Activated CD4-positive, CD25-positive, alpha-beta regulatory T cell treated with anti-CD3 and anti-CD28 coated beads, Interleukin-2, amount 50 U/mL, for 16 hours (primary cell): Measurements from ENCODE around the gene ACP4.

ENCODE experiments used
- DNase-seq: peaks from one replicate; pipeline ENCODE4 v3.0.0-alpha.2; 2020; ENCODE audit warnings: low read depth, low spot score

The ACP4 gene

GRCh38 chr19:50822661-50823208, 32.5 kb downstream of the ACP4 start:
- DNase-seq: no peak

DNA sequence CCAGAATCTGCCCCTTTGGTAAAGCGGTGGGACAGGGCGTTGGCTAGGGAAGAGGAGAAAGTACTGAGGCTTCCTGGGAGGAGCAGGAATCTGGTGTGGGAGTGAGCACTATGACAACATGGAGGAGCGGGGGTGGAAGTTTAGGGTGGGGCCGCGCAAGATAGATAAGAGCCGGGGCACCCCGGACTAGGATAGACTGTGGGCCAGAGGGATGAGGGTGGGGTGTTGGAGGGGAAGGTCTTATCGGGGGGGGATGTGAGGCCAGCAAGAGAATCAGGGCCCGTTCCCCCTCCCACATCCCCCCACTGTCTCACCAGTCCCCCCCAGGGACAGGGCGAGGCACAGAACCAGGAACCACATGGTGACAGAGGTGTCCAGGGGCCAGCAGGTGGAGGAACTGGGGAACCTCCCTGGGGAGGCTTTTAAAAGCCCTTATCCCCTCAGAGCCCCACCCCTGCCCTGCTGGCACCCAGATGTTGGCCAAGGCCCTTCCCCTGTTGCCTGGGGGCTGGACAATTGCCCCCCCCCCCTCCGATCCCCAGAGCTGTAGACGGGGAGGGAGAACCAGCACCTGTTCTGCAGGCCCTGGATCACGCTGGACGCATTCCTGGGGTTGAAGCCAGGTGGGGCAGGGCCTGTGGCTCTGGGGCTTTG, 33.3 kb downstream of the ACP4 start, which contains the start of gene KLK1:
Gene KLK1, minus strand, starts transcription at position 399 of the 654 bp plus-strand sequence. Its CDS starts 39 bp downstream, at position 360.
- DNase-seq: no peak

DNA sequence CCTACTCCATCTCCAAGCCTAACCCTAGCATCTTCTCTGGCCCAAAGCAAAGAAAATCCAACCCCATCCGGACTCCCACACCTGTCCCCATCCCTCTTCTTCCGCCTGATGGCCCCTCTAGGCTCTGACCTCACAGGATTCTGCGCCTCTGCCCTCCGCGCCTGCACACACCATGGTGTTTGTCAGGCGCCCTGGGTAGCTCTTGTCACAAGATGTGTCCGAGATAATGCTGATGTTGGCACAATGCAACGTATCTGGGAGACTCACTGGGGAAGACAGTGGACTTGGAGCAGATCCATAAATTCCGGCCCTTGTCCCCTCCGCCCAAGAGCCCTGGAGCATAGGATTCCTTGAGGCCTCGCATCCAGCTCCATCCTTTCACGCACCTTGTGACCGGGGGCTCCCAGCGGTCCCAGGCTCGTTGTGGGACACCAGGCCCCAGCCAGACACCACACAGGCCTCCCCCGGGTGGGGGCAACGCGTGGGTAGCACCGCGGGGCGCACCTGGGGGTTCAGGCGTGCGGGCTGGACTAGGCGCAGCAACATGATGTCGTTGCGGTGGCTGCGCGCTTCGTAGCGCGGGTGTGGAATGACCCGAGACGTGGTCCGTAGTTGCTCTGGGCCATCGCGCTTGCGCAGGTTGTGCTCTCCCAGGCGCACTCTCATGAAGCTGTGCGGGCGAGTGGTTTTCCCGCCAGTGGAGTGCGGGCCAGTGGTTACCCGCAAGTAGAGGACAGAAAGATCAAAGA, 36.5 kb downstream of the ACP4 start:
- DNase-seq: no peak

DNA sequence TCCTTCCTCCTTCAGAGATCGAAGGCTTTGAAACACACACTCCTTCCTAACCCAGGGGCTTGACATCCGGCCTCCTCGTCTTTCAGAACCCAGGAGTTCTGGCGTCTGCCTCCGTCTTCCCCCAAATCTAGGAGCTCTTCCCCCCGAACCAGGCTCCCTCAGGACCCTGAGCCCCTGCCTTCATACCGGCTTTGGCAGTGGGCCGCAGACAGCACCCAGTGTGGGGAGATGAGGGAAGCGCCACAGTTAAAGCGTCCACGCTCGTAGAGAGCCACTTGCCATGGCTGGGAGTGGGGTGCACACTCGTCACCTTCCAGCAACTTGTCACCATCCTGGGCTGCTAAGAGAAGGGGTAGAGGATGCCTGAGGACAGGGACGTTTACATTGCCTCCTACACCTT, 37.3 kb downstream of the ACP4 start:
- no peak for DNase-seq

GRCh38 chr19:50829801-50830200, 39.6 kb downstream of the ACP4 start:
- no peak for DNase-seq

DNA sequence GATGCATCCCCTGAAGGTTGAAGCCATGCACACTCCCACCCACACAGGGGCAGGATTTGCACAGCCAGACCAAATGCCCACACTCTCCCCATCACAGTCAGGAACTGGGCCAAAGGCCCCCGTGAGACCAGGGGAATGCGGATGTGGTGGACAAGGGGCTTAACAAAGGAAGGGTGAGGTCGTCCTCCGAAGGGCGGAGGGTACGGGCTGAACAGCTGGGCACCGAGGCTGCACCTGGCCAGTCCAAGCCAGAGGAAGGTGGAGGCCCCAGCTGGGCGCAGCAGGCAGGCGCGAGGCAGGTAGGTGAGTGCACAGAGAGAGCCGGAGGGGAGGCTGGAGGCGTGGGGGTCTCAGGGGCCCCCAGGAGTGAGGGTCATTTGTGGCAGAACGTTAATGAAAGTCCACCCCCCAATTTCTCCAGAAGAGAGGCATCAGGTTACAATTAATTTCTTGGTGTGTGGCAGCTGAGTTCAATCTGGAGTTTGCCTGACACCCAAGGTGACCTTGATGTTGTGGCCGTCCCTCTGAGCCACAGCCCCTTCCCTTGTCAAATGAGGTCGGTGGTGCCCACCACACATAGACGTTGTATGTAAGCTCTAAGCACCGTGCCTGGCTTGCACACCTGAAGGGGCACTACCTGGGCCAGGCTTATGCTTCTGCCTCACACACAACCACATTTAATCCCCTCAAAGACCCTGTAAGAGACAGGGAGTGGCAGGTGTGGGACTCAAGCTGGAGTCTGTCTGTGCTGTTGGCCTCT, 40.2 kb downstream of the ACP4 start:
- no peak for DNase-seq

- no peak for DNase-seq
These were observed 40.8 kb downstream of the ACP4 start for GRCh38 chr19:50831026-50831396.

- DNase-seq: no peak
These were observed 42.5 kb downstream of the ACP4 start for GRCh38 chr19:50832666-50833065.

- no peak for DNase-seq
These were observed 43.0 kb downstream of the ACP4 start, which contains the start of gene KLK15 for GRCh38 chr19:50833117-50833801. TSS of gene KLK15 (minus strand) at chr19:50833574. CDS start at chr19:50831492, 2,082 bp downstream.

GRCh38 chr19:50833802-50834167, 43.6 kb downstream of the ACP4 start:
- no peak for DNase-seq

- DNase-seq: no peak
These were observed 45.0 kb downstream of the ACP4 start for GRCh38 chr19:50835103-50835784.

DNA sequence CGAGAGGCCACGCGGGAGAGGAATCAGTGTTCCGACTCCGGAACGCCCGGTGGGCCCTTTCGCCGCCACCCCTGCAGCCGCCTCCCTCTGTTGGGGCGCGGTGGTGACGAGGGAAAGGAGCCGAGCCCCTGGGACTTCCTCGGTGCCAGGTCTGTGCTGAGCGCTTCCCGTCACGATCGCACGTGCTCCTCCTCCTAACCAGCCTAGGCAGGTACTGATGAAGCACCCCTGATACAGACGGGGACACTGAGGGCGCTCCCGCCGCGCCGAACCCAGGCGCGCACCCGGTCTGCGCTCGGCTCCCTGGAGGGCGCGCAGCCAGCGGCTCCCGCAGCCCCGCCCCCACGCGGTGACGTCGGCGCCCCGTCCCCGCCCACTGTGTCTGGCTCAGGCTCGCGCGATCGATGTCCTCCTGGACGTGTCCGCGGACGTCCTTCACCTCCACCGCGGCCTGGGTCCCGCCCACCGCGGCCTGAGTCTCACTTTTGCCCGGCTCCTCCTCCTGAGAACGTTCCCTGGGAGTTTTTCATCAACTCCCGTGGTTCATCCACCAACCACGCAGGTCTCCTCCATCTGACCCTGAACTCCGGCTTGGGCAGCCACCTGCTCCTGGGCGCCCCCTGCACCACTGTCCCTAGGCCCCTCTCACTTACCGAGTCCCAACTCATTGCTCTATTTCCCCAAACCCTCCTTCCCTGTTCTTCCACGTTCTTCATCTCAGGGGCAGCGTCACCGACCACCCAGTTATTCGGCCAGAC, 45.7 kb downstream of the ACP4 start:
- peak; percentile 46 for DNase-seq

DNA sequence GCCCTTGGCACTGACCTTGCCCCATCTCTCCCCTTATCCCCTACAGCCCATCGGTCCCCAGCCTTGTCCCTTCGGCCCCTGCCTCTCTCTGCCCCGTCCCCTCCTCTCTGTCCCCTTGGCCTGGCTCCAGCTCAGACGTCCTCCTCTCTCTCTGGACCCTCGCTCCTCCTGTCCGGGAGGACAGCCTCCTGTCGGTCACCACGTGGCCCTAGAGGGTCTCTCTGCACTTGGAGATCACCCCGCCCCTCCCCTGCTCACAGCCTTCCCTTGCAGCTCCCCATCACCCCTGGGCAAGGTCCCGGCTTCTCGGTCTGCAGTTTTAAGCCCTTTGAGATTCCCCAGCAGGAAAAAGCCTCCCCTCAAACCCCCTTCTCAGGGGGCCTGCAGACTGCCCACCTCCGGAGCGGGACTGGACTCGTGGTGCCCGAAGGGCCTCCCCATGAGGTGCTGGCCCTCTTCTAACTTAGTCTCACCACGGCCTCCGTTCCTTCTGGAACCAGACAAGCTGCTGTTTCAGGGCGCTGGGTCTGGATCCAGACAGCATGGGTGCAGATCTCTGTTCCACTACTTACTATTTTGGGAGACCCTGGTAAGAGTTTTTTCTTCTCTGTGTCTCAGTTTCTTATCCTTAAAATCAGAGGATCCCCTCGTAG, 46.5 kb downstream of the ACP4 start:
- no peak for DNase-seq

- DNase-seq: no peak
These were observed 47.1 kb downstream of the ACP4 start for GRCh38 chr19:50837300-50837699.

- no peak for DNase-seq
These were observed 48.0 kb downstream of the ACP4 start for GRCh38 chr19:50838239-50838638.

GRCh38 chr19:50839712-50840655, 49.8 kb downstream of the ACP4 start:
- no peak for DNase-seq

GRCh38 chr19:50842130-50842529, 51.9 kb downstream of the ACP4 start:
- DNase-seq: no peak

DNA sequence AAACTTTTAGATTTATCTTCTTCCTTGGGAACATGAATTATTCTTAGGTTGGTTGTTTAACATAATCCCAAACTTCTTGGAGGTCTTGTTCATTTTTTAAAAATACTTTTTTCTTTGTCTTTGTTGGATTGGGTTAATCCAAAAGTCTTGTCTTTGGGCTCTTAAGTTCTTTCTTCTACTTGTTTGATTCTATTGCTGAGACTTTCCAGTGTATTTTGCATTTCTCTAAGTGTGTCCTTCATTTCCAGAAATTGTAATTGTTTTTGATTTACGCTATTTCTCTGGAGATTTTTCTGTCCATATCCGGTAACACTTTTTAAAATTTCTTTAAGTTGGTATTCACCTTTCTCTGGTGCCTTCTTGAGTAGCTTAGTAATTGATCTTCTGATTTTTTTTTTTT, 53.0 kb downstream of the ACP4 start:
- no peak for DNase-seq
